ENCODE results near the gene SH3BGR. TPM values are rescaled to one million over a fixed set of nuclear protein-coding genes. Genes with fewer than 3 reads are reported as not detected.

The SH3BGR gene
- total RNA-seq, 4 donors from 2014 or later = 0.75 to 116 (median 4.2) TPM

GRCh38 chr21:39499156-39499555, 47.4 kb downstream of the SH3BGR start:
- no peak overlapping the region for H3K4me3 ChIP-seq
- no peak for DNase-seq
- H3K4me1 ChIP-seq = no peaks in the 10 kb centered on the region
- no peak for TF ChIP-seq CTCF (IDR thresholded peaks at IDR 0.05)
- no peak for TF ChIP-seq POLR2A (IDR thresholded peaks at IDR 0.05)
- no peak overlapping the region for H3K27ac ChIP-seq
- no peaks in the 10 kb centered on the region for H3K27me3 ChIP-seq
- WGBS, 2 donors = 71 to 89% methylated on average over 1 of the region's 1 CpG
- H3K9me3 ChIP-seq = no peaks in the 10 kb centered on the region
- intact Hi-C loops (cut with DNase I) = no loop called here
- no peaks in the 10 kb centered on the region for H3K36me3 ChIP-seq

GRCh38 chr21:39502631-39503030, 50.9 kb downstream of the SH3BGR start:
- Histone ChIP-seq H3K9me3 (no peaks in the 10 kb centered on the region), H3K27me3 (no peaks in the 10 kb centered on the region), H3K27ac (no peak overlapping the region), H3K4me1 (no peaks in the 10 kb centered on the region), H3K4me3 (no peak overlapping the region), H3K36me3 (no peaks in the 10 kb centered on the region)
- intact Hi-C loops (cut with DNase I) = no loop called here
- TF ChIP-seq POLR2A (IDR thresholded peaks at IDR 0.05) (no peak), CTCF (IDR thresholded peaks at IDR 0.05) (no peak)
- no peak for DNase-seq
- whole genome bisulfite sequencing, 2 donors = 83 to 92% methylated on average over 6 to 7 of the region's 7 CpGs

GRCh38 chr21:39503123-39503762, 51.5 kb downstream of the SH3BGR start:
- intact Hi-C loops (cut with DNase I) = no loop called here

DNA sequence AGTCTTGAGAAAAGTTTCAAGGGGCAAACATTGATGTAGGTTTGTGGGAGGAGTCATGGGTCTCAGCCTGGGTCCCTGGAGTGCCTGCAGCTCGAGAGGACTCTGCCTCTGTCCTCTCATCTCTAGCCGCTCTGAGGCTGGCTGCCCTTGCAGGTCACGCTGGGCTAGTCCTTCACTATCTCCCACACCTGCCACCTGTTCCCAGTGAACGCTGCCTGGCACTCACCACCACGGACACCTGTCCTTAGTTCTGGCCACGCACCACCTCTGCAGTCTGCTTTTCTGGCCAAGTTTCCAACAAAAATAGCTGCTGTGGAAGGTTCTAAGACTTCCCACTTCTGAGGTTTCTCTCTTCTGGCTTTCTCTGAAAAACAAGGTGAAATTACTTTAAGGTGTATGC, 52.5 kb downstream of the SH3BGR start:
- Histone ChIP-seq H3K27ac (no peak overlapping the region), H3K4me3 (no peak overlapping the region), H3K9me3 (no peaks in the 10 kb centered on the region), H3K36me3 (no peaks in the 10 kb centered on the region), H3K4me1 (no peaks in the 10 kb centered on the region), H3K27me3 (no peaks in the 10 kb centered on the region)
- no peak for TF ChIP-seq POLR2A (IDR thresholded peaks at IDR 0.05)
- no peak for TF ChIP-seq CTCF (IDR thresholded peaks at IDR 0.05)
- no peak for DNase-seq
- intact Hi-C loops (cut with DNase I) = no loop called here
- WGBS, 2 donors = 74 to 79% methylated on average over 6 of the region's 6 CpGs

More at GRCh38 chr21:39503123-39503762, 51.5 kb downstream of the SH3BGR start:
- TF ChIP-seq POLR2A (IDR thresholded peaks at IDR 0.05) = no peak
- TF ChIP-seq CTCF (IDR thresholded peaks at IDR 0.05) = no peak
- Histone ChIP-seq H3K4me1 (no peaks in the 10 kb centered on the region), H3K4me3 (no peak overlapping the region), H3K36me3 (no peaks in the 10 kb centered on the region), H3K27ac (no peak overlapping the region), H3K27me3 (no peaks in the 10 kb centered on the region), H3K9me3 (no peaks in the 10 kb centered on the region)
- 24 to 75% methylated on average over 1 of the region's 1 CpG for WGBS, 2 donors
- no peak for DNase-seq

GRCh38 chr21:39510240-39510639, 58.5 kb downstream of the SH3BGR start:
- intact Hi-C loops (cut with DNase I) = no loop called here
- Histone ChIP-seq H3K4me3 (no peak overlapping the region), H3K27me3 (no peaks in the 10 kb centered on the region), H3K36me3 (no peaks in the 10 kb centered on the region), H3K9me3 (no peaks in the 10 kb centered on the region), H3K4me1 (no peaks in the 10 kb centered on the region), H3K27ac (no peak overlapping the region)
- 88 to 94% methylated on average over 1 of the region's 1 CpG for WGBS, 2 donors
- DNase-seq = no peak
- TF ChIP-seq POLR2A (IDR thresholded peaks at IDR 0.05) (no peak), CTCF (IDR thresholded peaks at IDR 0.05) (no peak)

Data from esophagus squamous epithelium (tissue), 5 donors.